SJSA1 (cell line): ENCODE measurements around the gene SLC25A21. TPM values are rescaled to one million over a fixed set of nuclear protein-coding genes. Genes with fewer than 3 reads are reported as not detected.
A peak's percentile ranks its signal among the peaks of the same experiment; 100 is the strongest.

Experiments used
- DNase-seq, 2 experiments: peaks; one replicate each; pipeline ENCODE4 v3.0.0-alpha.2; 2015 to 2020; ENCODE audit warnings: low spot score in 2 of 2, low read depth in 1 of 2
- H3K27ac ChIP-seq: fragments of 250-450 bp; sonication (Bioruptor Pico); 2 replicates; pipeline ENCODE4 v1.5.1; 2020; ENCODE audit warnings: mild to moderate bottlenecking, moderate library complexity
- H3K27me3 ChIP-seq: fragments of 250-450 bp; sonication (Bioruptor Pico); replicated peaks from 2 replicates; pipeline ENCODE4 v1.5.1; 2020; ENCODE audit warnings: mild to moderate bottlenecking, moderate library complexity
- H3K36me3 ChIP-seq: fragments of 250-450 bp; sonication (Bioruptor Pico); 2 replicates; pipeline ENCODE4 v1.5.1; 2020; ENCODE audit warnings: mild to moderate bottlenecking
- H3K4me1 ChIP-seq: fragments of 250-450 bp; sonication (Bioruptor Pico); replicated peaks from 2 replicates; pipeline ENCODE4 v1.6.1; 2021; ENCODE audit warnings: mild to moderate bottlenecking
- H3K4me3 ChIP-seq: fragments of 250-450 bp; sonication (Bioruptor Pico); 2 replicates; pipeline ENCODE4 v1.5.1; 2020; ENCODE audit warnings: mild to moderate bottlenecking
- H3K9me3 ChIP-seq: fragments of 250-450 bp; sonication (Bioruptor Pico); replicated peaks from 2 replicates; pipeline ENCODE4 v1.5.1; 2020; ENCODE audit warnings: mild to moderate bottlenecking
- total RNA-seq: library from RNA; depleted of rRNA; stranded (reverse); fragments of >200 nt; shearing (Covaris generic); gene quantifications from 2 replicates; pipeline ENCODE4 v1.2.3, GENCODE V29; 2014

The SLC25A21 gene
- total RNA-seq, 1 experiment from 2014 or later, result 2.6 TPM

- no peaks in the 10 kb centered on the region for H3K9me3 ChIP-seq
- no peak overlapping the region for H3K27ac ChIP-seq
- no peak overlapping the region for H3K4me3 ChIP-seq
- H3K4me1 ChIP-seq, result peaks cover 65% of the 10 kb centered on the region
- no peak for DNase-seq
- no peaks in the 10 kb centered on the region for H3K27me3 ChIP-seq
- H3K36me3 ChIP-seq, result no peaks in the 10 kb centered on the region
These were observed 53.6 kb downstream of the SLC25A21 start for GRCh38 chr14:37118673-37119366.

- H3K9me3 ChIP-seq, result no peaks in the 10 kb centered on the region
- DNase-seq, result peak in 1 of 2 experiments; percentile 77
- no peak overlapping the region for H3K4me3 ChIP-seq
- no peaks in the 10 kb centered on the region for H3K27me3 ChIP-seq
- peak overlapping the region; percentile 70 for H3K27ac ChIP-seq
- H3K36me3 ChIP-seq, result no peaks in the 10 kb centered on the region
- H3K4me1 ChIP-seq, result peaks cover 62% of the 10 kb centered on the region
These were observed 55.2 kb downstream of the SLC25A21 start for GRCh38 chr14:37116933-37117849.

GRCh38 chr14:37115406-37115805 lies 57.0 kb downstream of the SLC25A21 start:
- no peak for DNase-seq
- Histone ChIP-seq H3K27ac (peak overlapping the region; percentile 24; the same call in 1 of the 2 replicates), H3K27me3 (no peaks in the 10 kb centered on the region), H3K4me1 (peaks cover 50% of the 10 kb centered on the region), H3K9me3 (no peaks in the 10 kb centered on the region), H3K4me3 (no peak overlapping the region), H3K36me3 (no peaks in the 10 kb centered on the region)

- Histone ChIP-seq H3K36me3 (no peaks in the 10 kb centered on the region), H3K9me3 (no peaks in the 10 kb centered on the region), H3K4me3 (no peak overlapping the region), H3K27ac (peak overlapping the region; percentile 16), H3K4me1 (peaks cover 50% of the 10 kb centered on the region), H3K27me3 (no peaks in the 10 kb centered on the region)
- DNase-seq, result peak in 1 of 2 experiments; percentile 28
These were observed 57.8 kb downstream of the SLC25A21 start for GRCh38 chr14:37114559-37114958.

GRCh38 chr14:37114002-37114401 lies 58.4 kb downstream of the SLC25A21 start:
- peaks cover 50% of the 10 kb centered on the region for H3K4me1 ChIP-seq
- H3K27ac ChIP-seq, result peak overlapping the region; percentile 16; the same call in 1 of the 2 replicates
- no peaks in the 10 kb centered on the region for H3K36me3 ChIP-seq
- no peaks in the 10 kb centered on the region for H3K27me3 ChIP-seq
- H3K4me3 ChIP-seq, result no peak overlapping the region
- peak in 1 of 2 experiments; percentile 46 for DNase-seq
- H3K9me3 ChIP-seq, result no peaks in the 10 kb centered on the region

- Histone ChIP-seq H3K4me3 (no peak overlapping the region), H3K4me1 (no peaks in the 10 kb centered on the region), H3K9me3 (no peaks in the 10 kb centered on the region), H3K36me3 (no peaks in the 10 kb centered on the region), H3K27me3 (no peaks in the 10 kb centered on the region), H3K27ac (no peak overlapping the region)
- DNase-seq, result no peak
These were observed 74.3 kb downstream of the SLC25A21 start for GRCh38 chr14:37098132-37098531.

GRCh38 chr14:37094502-37094901 lies 77.9 kb downstream of the SLC25A21 start:
- no peaks in the 10 kb centered on the region for H3K36me3 ChIP-seq
- peaks cover 10% of the 10 kb centered on the region for H3K4me1 ChIP-seq

GRCh38 chr14:37093364-37093763 lies 79.0 kb downstream of the SLC25A21 start:
- no peak for DNase-seq
- Histone ChIP-seq H3K27ac (no peak overlapping the region), H3K27me3 (no peaks in the 10 kb centered on the region), H3K9me3 (no peaks in the 10 kb centered on the region), H3K36me3 (no peaks in the 10 kb centered on the region), H3K4me3 (no peak overlapping the region), H3K4me1 (peaks cover 22% of the 10 kb centered on the region)

More at GRCh38 chr14:37094502-37094901, 77.9 kb downstream of the SLC25A21 start:
- no peak for DNase-seq
- Histone ChIP-seq H3K27ac (no peak overlapping the region), H3K27me3 (no peaks in the 10 kb centered on the region), H3K4me3 (no peak overlapping the region), H3K9me3 (no peaks in the 10 kb centered on the region)

GRCh38 chr14:37091651-37092050 lies 80.8 kb downstream of the SLC25A21 start:
- no peak for DNase-seq
- Histone ChIP-seq H3K4me3 (no peak overlapping the region), H3K27me3 (no peaks in the 10 kb centered on the region), H3K4me1 (peaks cover 24% of the 10 kb centered on the region), H3K36me3 (no peaks in the 10 kb centered on the region), H3K27ac (no peak overlapping the region), H3K9me3 (no peaks in the 10 kb centered on the region)

GRCh38 chr14:37090026-37090425 lies 82.4 kb downstream of the SLC25A21 start:
- Histone ChIP-seq H3K9me3 (no peaks in the 10 kb centered on the region), H3K27me3 (no peaks in the 10 kb centered on the region), H3K36me3 (no peaks in the 10 kb centered on the region), H3K27ac (no peak overlapping the region), H3K4me3 (peak overlapping the region; percentile 5; the same call in 1 of the 2 replicates), H3K4me1 (peaks cover 24% of the 10 kb centered on the region)
- peak in 1 of 2 experiments; percentile 37 for DNase-seq

- Histone ChIP-seq H3K9me3 (no peaks in the 10 kb centered on the region), H3K4me3 (no peak overlapping the region), H3K36me3 (no peaks in the 10 kb centered on the region), H3K27me3 (no peaks in the 10 kb centered on the region), H3K4me1 (peaks cover 24% of the 10 kb centered on the region), H3K27ac (no peak overlapping the region)
- DNase-seq, result no peak
These were observed 83.0 kb downstream of the SLC25A21 start for GRCh38 chr14:37089410-37089809.

GRCh38 chr14:37088356-37089215 lies 83.8 kb downstream of the SLC25A21 start:
- Histone ChIP-seq H3K9me3 (no peaks in the 10 kb centered on the region), H3K4me3 (no peak overlapping the region), H3K27ac (peak overlapping the region; percentile 31), H3K27me3 (no peaks in the 10 kb centered on the region), H3K4me1 (peaks cover 24% of the 10 kb centered on the region), H3K36me3 (no peaks in the 10 kb centered on the region)
- DNase-seq, result no peak

- Histone ChIP-seq H3K27me3 (no peaks in the 10 kb centered on the region), H3K4me3 (no peak overlapping the region), H3K9me3 (no peaks in the 10 kb centered on the region), H3K4me1 (peaks cover 24% of the 10 kb centered on the region), H3K27ac (no peak overlapping the region), H3K36me3 (no peaks in the 10 kb centered on the region)
- no peak for DNase-seq
These were observed 84.9 kb downstream of the SLC25A21 start for GRCh38 chr14:37087520-37087919.
